22Rv1 (cell line): Measurements from ENCODE around the gene CCDC142.

ENCODE experiments used
- CTCF ChIP-seq: fragments of 450-650 bp; IDR thresholded peaks from 2 replicates; pipeline ENCODE4 v1.5.1; 2017; ENCODE audit warnings: mild to moderate bottlenecking
- ZFX ChIP-seq: fragments of 450-650 bp; IDR thresholded peaks from 2 replicates; pipeline ENCODE4 v1.6.1; 2017; ENCODE audit warnings: antibody characterized with exemption, borderline replicate concordance

GRCh38 chr2:74524005-74524404, 41.2 kb upstream of the CCDC142 start:
- TF ChIP-seq CTCF (no peak), ZFX (no peak)
